ENCODE data around the gene MRGPRF. TPM values are rescaled to one million over a fixed set of nuclear protein-coding genes. Genes with fewer than 3 reads are reported as not detected.

MRGPRF gene
- total and polyA plus RNA-seq, 2 of the 8 experiments (the other 6 are each of a cell fraction or from before 2014, with no cell fraction given) = 7.5 to 11.0 TPM

GRCh38 chr11:69055598-69056516, 42.8 kb upstream of the MRGPRF start:
- POLR2A ChIA-PET (ENCODE audit: partially characterized antibody) = interaction anchor here (1.1 kb wide), 1 partner anchor 39 kb away, joined by 3 read pairs; no protein-coding TSS in a partner anchor
- Histone ChIP-seq H3K23ac (ENCODE audit: insufficient read length) (no peak overlapping the region), H2BK15ac (ENCODE audit: low read length) (no peak overlapping the region), H3K36me3 (ENCODE audit: control insufficient read depth in 2 of 4, insufficient read depth in 4 of 4, low read length in 3 of 4) (peaks cover 0 to 13% (median 4%) of the 10 kb centered on the region in 4 experiments; a peak in 6 of 8 replicates), H3K4me1 (replicated peaks in 1 of 4; ENCODE audit: control insufficient read depth in 3 of 4, insufficient read depth in 4 of 4, low read length in 3 of 4) (peaks cover 0 to 3% (median under 1%) of the 10 kb centered on the region in 4 experiments; a peak in 2 of 7 replicates), H3K4ac (replicated peaks; ENCODE audit: insufficient read length, low read depth, low read length) (no peak overlapping the region), H3K23me2 (ENCODE audit: low read depth, low read length) (no peaks in the 10 kb centered on the region), H3K14ac (ENCODE audit: insufficient read length) (no peak overlapping the region), H3K27ac (ENCODE audit: low read depth, low read length) (no peak overlapping the region), H4K8ac (ENCODE audit: extremely low read depth, insufficient read depth, low read length) (no peak overlapping the region), H4K5ac (ENCODE audit: insufficient read length, low read depth, low read length) (no peak overlapping the region), H4K91ac (replicated peaks; ENCODE audit: insufficient read length, low read length) (no peak overlapping the region), H2BK5ac (ENCODE audit: low read depth, low read length) (no peak overlapping the region), H2BK20ac (ENCODE audit: low read length) (no peak overlapping the region), H2AK5ac (ENCODE audit: low read depth, low read length) (no peak overlapping the region), H3K9ac (replicated peaks in 1 of 4; ENCODE audit: extremely low read depth in 1 of 4, low read depth in 3 of 4, low read length in 3 of 4) (no peak overlapping the region), H2BK120ac (replicated peaks; ENCODE audit: low read depth, low read length) (no peak overlapping the region), H3K27me3 (replicated peaks in 1 of 4; ENCODE audit: control insufficient read depth in 3 of 4, extremely low read depth in 1 of 4, insufficient read depth in 3 of 4, low read length in 3 of 4) (no peaks in the 10 kb centered on the region), H3K18ac (ENCODE audit: extremely low read depth, low read length) (no peak overlapping the region), H3K79me1 (ENCODE audit: low read depth, low read length) (peaks cover 24% of the 10 kb centered on the region), H2BK12ac (ENCODE audit: low read depth, low read length) (no peak overlapping the region), H2AFZ (ENCODE audit: low read length) (no peak overlapping the region), H3K4me2 (ENCODE audit: insufficient read depth in 1 of 2, low read depth in 2 of 2, low read length in 2 of 2) (no peak overlapping the region), H3K79me2 (ENCODE audit: control insufficient read depth in 1 of 2, insufficient read depth in 2 of 2, low read length in 2 of 2) (peaks cover 0 to 31% of the 10 kb centered on the region in 2 experiments; a peak in 3 of 4 replicates), H3K9me3 (ENCODE audit: insufficient read depth in 2 of 2, low read depth in 1 of 2, low read length in 1 of 2) (no peaks in the 10 kb centered on the region), H4K20me1 (replicated peaks in 1 of 2; ENCODE audit: control insufficient read depth in 1 of 2, insufficient read depth in 2 of 2, low read length in 2 of 2) (peaks cover 6 to 29% of the 10 kb centered on the region in 2 experiments), H3K4me3 (ENCODE audit: extremely low read depth in 1 of 4, insufficient read depth in 2 of 4, low read depth in 3 of 4, low read length in 4 of 4) (no peak overlapping the region), H3K56ac (replicated peaks; ENCODE audit: insufficient read length, low read depth, low read length) (no peak overlapping the region)
- DNase-seq (ENCODE audit: low read depth in 1 of 2, low spot score in 2 of 2) = no peak
- FAIRE-seq = no peak
- CTCF ChIA-PET (ENCODE audit: partially characterized antibody) = interaction anchor here (1.0 to 1.5 kb wide), 6 partner anchors 12 to 122 kb away, joined by 3 to 4 read pairs (median 3); partner anchors contain the start of gene MRGPRF
- 83% methylated on average over 22 of the region's 22 CpGs; no CpG with 5 or more reads in 1 of the 2 experiments for WGBS, 2 experiments (ENCODE audit: extremely low coverage in 1 of 2, insufficient coverage in 1 of 2, insufficient read length in 1 of 2, insufficient replicate concordance in 2 of 2, low coverage in 1 of 2, low lambda C conversion rate in 2 of 2, missing lambda C conversion rate in 1 of 2)
- no peak for TF ChIP-seq RFX5 (IDR thresholded peaks at IDR 0.05; ENCODE audit: borderline replicate concordance, low read depth, low read length)
- TF ChIP-seq JUN (IDR thresholded peaks at IDR 0.05; ENCODE audit: low read depth, low read length) = no peak
- TF ChIP-seq ZNF274 (IDR thresholded peaks at IDR 0.05; ENCODE audit: borderline replicate concordance, extremely low read depth, low read length) = no peak
- TF ChIP-seq KDM5A (IDR thresholded peaks at IDR 0.05; ENCODE audit: low read length) = no peak
- TF ChIP-seq SIN3A (conservative IDR thresholded peaks at IDR 0.05 in 1 of 2, IDR thresholded peaks at IDR 0.05 in 1 of 2; ENCODE audit: low read depth in 1 of 2, low read length in 2 of 2) = no peak
- TF ChIP-seq, protein P1, sequence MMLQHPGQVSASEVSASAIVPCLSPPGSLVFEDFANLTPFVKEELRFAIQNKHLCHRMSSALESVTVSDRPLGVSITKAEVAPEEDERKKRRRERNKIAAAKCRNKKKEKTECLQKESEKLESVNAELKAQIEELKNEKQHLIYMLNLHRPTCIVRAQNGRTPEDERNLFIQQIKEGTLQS (IDR thresholded peaks at IDR 0.05; ENCODE audit: insufficient read depth, low read depth, low read length) = no peak
- no peak for TF ChIP-seq POU5F1 (IDR thresholded peaks at IDR 0.05; ENCODE audit: low read depth, low read length)
- no peak for TF ChIP-seq SIX5 (IDR thresholded peaks at IDR 0.05; ENCODE audit: low read depth, low read length)
- TF ChIP-seq GABPA (IDR thresholded peaks at IDR 0.05; ENCODE audit: borderline replicate concordance, insufficient read depth, low read length) = no peak
- TF ChIP-seq YY1 (IDR thresholded peaks at IDR 0.05; ENCODE audit: low read depth, low read length) = no peak
- TF ChIP-seq TAF1 (IDR thresholded peaks at IDR 0.05; ENCODE audit: low read depth, low read length) = no peak

All from H1 (cell line).